ENCODE data around the gene RASGRP2. TPM values are rescaled to one million over a fixed set of nuclear protein-coding genes. Genes with fewer than 3 reads are reported as not detected.

The RASGRP2 gene
- total RNA-seq, 1 donor from 2014 or later: 24.9 TPM

DNA sequence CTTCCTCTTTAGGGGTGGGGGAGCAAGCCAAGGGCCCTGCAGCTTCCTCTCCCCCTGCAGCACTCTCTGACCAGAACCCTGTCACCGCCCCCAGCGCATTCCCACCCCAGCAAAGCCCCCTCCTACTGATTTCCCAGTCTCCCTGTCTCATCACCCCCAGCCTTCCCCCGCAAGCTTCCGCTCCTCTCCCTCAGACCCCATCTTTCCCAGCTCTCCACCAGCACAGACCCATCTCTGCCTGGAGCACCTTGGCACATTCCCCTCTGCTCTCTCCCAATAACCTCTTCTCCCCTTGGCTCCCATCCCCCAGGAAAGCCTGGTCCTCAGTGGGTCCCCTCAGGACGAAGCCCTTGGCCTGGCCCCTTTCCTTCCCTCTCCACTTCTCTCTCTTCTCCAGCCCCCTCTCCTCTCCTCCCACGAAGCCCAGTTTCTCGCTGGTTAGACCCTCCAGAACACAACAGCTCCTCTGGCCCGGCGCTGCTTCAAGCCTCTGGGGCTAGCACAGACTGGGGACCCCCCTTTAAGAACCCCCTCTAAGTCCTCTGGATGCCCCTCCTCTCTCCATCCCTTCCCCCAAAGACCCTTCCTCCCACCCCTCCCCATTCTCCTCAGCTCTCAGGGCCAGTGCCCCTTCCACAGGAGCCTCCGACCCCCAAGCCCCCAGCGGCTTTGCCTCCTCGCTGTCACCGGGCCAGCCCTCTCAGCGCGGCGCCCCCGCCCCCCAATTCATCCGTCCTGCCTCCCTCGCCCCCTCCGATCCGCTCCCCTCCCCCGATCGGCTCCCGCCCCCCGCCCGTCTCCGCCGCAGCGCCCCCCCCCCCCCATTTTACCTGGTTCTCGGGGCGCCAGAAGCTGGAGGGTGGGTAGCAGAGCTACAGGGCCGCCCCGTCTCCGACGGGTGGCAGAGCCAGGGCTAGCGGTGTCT lies 21.5 kb downstream of the RASGRP2 start:
- FAIRE-seq (no peak), DNase-seq (ENCODE audit: low spot score in 2 of 2) (no peak)

GRCh38 chr11:64721359-64721699 lies 22.6 kb downstream of the RASGRP2 start:
- no peak for DNase-seq (ENCODE audit: low spot score in 2 of 2)
- FAIRE-seq: no peak

DNA sequence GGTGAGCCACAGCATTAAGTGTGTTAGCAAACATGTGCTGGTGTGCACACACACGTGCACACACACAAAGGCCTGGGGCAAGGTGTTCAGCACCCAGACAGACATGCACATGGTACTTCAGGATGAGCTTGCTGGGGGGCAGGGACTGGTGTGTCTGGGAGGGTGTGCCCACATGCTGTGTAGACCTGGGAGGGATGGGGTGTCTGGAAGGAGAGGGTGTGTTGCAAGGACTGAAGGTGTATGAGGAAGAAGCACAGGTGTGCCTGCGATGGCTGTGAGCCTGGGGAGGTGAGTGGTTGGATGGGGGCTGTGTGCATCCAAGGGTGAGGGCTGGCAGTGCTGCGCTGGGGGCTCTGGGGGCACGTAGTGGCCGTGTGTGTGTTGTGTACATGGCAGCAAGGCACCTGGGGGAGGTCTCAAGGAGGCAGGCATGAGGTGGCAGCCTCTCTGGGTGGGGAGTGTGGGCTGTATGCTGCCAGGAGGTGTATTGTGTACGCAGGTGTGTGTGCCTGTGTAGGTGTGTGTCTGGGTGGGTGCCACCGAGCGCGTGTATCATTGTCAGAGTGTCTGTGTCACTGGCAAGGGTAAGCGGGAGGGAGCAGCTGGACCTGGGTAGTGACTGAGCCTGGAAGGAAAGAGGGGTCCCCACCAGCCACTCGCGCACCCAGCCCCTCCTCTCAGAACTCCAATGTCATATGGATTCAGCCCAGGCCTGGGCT lies 23.1 kb downstream of the RASGRP2 start:
- FAIRE-seq: no peak
- DNase-seq (ENCODE audit: low spot score in 2 of 2): no peak

GRCh38 chr11:64720167-64720566 lies 23.8 kb downstream of the RASGRP2 start:
- DNase-seq (ENCODE audit: low spot score in 2 of 2): no peak
- no peak for FAIRE-seq

- DNase-seq (ENCODE audit: low spot score in 2 of 2) (no peak), FAIRE-seq (no peak)
Observed at GRCh38 chr11:64719406-64719805, 24.5 kb downstream of the RASGRP2 start.

- no peak for DNase-seq (ENCODE audit: low spot score in 2 of 2)
- FAIRE-seq: no peak
Observed at GRCh38 chr11:64718780-64719124, 25.2 kb downstream of the RASGRP2 start.

DNA sequence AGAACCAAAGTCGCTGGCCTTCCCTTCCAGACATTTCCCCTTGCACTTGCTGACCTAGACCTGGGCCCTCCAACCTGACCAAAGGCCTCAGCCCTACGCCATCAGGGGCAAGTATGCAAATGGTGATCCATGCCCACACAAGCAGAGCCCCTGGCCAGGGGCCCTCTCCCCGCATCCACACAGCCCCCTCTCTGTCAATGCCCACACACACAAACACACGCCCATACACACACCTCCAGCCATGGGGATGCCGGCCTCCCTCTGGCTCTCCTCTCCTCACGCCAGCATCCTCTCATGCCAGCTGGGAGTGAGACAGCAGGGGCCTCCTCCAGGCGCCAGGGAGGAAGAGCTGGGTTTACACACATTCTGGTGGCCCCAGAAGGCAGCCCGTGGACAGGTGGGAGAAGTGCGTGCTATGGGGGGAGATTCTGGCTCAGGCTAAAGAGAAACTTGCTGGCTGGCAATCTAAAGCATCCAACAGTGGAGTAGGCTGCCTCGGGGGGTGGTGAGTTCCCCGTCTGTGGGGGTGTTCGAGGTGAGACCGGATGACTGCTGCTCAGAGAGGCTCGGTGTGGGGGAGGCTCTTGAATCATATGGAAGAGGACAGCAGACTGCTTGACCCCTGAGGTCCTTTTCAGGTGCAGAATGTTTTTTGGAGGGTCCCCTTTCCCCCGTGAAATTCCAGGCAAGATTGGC lies 25.7 kb downstream of the RASGRP2 start:
- no peak for FAIRE-seq
- no peak for DNase-seq (ENCODE audit: low spot score in 2 of 2)

GRCh38 chr11:64717268-64717578 lies 26.7 kb downstream of the RASGRP2 start:
- FAIRE-seq (no peak), DNase-seq (ENCODE audit: low spot score in 2 of 2) (no peak)

DNA sequence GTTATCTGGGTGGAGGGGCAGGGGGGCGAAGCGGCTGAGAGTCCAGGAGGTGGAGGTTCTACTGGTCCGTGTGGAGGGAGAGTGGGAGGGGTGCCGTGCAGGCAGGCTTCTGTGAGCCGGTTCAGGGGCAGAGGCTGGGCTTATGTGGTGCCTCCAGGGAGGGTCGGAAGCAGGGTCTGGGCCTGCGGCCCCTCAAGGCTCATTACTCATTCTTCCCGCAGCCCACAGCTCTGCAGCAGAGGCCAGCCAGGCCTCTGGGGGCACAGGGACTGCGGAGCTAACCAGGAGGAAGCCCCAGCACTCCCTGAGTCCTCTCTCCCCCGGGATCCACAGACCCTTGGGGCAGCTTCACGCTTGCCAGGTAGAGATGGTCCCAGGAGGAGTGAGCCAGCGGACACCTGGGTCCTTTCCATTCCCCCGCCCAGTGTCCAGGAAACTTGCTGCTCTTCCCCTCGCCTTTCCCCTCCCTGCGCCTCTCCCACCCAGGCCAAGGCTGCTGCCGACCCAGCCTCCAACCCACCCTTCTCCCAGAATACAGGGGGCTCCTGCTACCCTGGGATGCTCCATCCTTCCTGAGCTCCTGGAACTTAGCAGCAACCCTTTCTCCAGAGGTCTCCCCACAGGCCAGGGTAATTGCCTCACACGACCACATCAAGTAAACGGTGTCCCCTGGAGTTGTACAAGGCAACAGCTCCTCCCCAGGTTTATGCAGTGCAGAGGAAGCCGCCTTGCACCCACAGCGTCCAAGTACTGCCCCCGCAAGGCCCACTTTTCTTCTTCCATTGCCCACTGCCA lies 27.3 kb downstream of the RASGRP2 start:
- no peak for DNase-seq (ENCODE audit: low spot score in 2 of 2)
- FAIRE-seq: no peak

DNA sequence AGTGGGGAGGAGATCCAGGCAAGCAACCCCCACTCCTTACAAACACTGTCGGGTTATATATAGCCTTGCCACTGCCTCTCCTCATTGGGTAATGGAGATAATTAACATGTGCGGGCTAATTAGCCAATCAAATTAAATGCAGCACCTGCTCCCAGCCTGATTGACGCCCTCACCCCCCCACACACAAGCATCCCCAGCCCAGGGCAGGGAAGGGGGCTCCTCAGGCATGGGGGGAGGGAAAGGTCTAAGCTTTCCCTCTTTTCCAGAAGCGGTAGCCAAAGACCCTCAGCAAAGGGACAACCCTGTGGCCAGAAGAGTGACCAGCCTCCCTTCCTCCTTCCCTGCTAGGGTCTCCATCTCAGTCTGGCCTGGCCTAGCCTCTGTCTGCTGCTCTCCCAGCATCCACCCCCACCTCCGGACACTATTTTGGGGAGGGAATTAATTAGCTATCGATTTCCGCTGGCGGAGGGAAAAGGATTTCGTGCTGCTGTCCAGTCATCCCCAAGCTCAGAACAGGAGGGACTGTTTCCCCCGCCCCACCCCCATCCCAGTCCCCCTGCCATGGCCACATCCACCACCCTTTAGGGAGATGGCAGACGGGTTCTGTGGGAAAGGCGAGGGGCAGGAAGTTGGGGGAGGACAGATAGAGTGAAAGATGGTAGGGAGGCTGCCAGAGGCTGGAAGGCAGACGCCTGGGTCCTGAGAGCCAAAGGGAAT lies 28.0 kb downstream of the RASGRP2 start:
- DNase-seq (ENCODE audit: low spot score in 2 of 2): no peak
- FAIRE-seq: no peak

DNA sequence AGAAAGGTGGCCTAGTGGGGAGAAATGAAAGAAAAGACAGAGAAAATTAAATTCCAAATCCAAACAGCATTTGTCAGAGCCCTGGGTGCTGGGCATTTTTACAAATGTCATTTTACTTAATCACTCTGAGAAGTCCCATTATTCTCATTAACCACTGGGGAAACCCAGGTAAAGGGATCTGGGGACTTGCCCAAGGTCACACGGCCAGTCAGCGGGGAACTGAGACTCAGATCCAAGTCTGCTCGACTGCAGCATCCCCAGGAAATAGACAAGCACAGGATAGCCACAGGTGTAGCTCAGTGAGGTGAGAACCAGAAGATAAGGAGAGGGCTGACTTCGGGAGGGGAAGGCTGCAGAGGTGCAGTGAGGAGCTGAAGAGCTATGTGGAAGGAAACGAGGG lies 28.8 kb downstream of the RASGRP2 start:
- no peak for DNase-seq (ENCODE audit: low spot score in 2 of 2)
- no peak for FAIRE-seq

- DNase-seq (ENCODE audit: low spot score in 2 of 2) (no peak), FAIRE-seq (no peak)
Observed at GRCh38 chr11:64714666-64715065, 29.3 kb downstream of the RASGRP2 start.

GRCh38 chr11:64713781-64714363 lies 30.1 kb downstream of the RASGRP2 start:
- DNase-seq (ENCODE audit: low spot score in 2 of 2): no peak
- no peak for FAIRE-seq

DNA sequence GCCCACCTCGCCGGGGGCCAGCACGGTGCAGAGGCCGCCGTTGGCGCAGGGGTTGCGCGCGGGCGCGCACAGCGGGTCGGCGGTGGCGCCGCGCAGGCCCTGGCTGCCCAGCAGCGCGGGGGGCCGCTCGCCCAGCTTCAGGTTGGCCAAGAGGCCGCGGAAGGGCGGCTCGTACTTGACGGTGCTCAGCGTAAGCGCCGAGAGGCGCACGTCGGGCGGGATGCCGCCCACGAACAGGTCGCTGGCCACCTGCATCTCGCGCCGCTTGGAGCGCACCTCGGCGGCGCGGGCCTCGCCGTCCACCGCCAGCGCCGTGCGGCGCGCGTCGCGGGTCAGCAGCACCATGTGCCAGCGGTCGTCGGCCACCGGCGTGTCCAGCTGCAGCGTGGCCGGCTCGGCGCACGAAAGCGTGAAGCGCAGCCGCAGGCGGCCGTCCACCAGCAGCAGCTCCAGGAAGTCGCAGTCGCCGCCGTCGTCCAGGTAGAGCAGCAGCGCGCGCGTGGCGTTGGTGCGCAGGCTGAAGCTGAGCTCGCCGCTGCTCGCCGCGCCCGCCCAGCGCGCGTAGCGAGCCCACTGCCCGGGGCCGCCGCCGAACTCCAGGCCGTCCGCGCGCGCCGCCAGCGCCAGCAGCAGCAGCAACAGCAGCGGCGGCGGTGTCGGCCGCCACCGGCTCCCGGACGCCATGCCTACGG lies 30.8 kb downstream of the RASGRP2 start:
- DNase-seq (ENCODE audit: low spot score in 2 of 2): no peak

DNA sequence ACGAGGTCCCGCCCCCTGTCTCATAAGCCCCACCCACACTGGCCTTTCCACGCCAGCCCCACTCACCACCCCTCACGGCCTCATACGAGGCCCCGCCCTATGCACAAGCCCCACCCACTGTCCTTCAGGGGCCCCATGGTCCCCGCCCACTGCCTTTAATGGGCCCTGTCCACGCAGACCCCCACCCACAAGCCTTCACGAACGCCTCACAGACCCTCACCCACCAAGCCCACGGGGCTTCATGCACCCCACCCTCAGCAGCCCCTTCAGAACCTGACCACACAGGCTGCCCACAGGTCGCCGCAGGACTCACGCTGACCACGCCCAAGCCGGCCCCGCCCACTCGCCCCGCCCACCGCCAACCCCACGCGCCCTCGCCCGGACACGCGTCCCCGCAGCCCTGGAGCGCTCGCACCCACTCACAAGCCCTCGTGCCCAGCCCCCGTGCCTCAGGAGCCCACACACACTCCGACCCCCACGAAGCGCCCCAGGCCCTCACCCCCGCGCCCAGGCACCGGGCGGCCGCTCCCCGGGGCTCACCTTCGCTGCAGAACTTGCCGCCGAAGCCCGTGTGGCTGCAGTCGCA lies 31.4 kb downstream of the RASGRP2 start:
- DNase-seq (ENCODE audit: low spot score in 2 of 2): no peak
- FAIRE-seq: no peak

More for the DNA sequence above, 30.8 kb downstream of the RASGRP2 start:
- no peak for FAIRE-seq

- no peak for FAIRE-seq
- no peak for DNase-seq (ENCODE audit: low spot score in 2 of 2)
Observed at GRCh38 chr11:64711956-64712362, 32.0 kb downstream of the RASGRP2 start.

DNA sequence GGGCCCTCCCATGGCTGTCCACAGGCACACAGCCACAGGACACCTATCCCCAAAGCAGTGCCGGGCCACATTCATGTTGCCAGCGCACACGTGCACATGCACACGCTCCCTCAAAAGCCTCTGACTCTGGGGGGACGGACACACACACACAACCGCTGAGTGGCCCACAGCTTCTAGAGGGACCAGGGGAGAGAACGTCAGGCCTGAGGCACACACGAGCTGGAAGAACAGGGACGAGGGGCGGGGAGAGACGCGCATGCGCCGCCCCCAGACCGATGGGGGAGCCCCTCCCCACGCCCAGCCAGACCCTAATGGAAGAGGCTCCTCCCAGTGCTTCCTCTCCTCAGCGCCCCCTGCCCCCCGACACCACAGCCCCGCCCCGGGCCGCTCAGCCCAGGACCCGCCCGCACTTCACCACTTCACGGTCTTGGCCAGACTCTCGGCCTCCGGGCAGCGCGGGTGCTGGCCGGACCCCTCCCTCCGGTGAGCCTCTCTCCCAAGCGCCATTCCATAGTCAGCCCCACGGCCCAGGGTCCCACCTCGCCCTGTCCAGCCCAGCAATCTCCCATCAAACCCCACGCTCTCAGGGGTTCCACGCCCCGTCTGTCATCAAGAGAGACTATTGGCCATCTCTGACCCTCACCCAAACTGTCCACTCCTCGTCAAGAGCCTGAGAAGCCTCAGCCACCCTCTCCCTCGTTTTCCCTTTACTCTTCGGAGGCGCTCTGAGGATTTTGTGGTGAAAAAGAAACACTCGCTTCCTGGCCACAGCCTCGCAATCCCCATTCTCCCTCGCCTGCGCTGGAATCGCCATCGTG lies 32.6 kb downstream of the RASGRP2 start:
- DNase-seq (ENCODE audit: low spot score in 2 of 2): no peak
- FAIRE-seq: no peak
